Stimulated activated CD4-positive, alpha-beta T cell treated with anti-CD3 and anti-CD28 coated beads, Interleukin-2, amount 100 ng/mL, for 24 hours (primary cell): ENCODE measurements around the gene ZNF853.
"Not testable (repeated sequence)": the region's sequence is repeated elsewhere in the genome, so short reads cannot be mapped to it uniquely, and the experiment has no call there.

ENCODE experiments used
- DNase-seq, 2 donors: peaks; one replicate each; pipeline ENCODE4 v3.0.0-alpha.2; 2020

The ZNF853 gene

GRCh38 chr7:6606866-6607583, 8.4 kb upstream of the ZNF853 start:
- DNase-seq: no peak

- no peak for DNase-seq
Observed at GRCh38 chr7:6607651-6608051, 7.8 kb upstream of the ZNF853 start.

- no peak for DNase-seq
Observed at GRCh38 chr7:6608081-6608480, 7.3 kb upstream of the ZNF853 start.

- DNase-seq: no peak
Observed at GRCh38 chr7:6608794-6609193, 6.6 kb upstream of the ZNF853 start.

- no peak for DNase-seq
Observed at GRCh38 chr7:6612819-6613218, 2.6 kb upstream of the ZNF853 start.

- no peak for DNase-seq
Observed at GRCh38 chr7:6613706-6614105, 1.7 kb upstream of the ZNF853 start.

GRCh38 chr7:6615723-6616555, 529 bp downstream of the ZNF853 start:
- DNase-seq: no peak

- DNase-seq: no peak
Observed at GRCh38 chr7:6616854-6617643, 1.6 kb downstream of the ZNF853 start.

- DNase-seq: no peak
Observed at GRCh38 chr7:6618621-6619020, 3.2 kb downstream of the ZNF853 start.

GRCh38 chr7:6619961-6620360, 4.6 kb downstream of the ZNF853 start:
- DNase-seq: no peak

- DNase-seq: no peak
Observed at GRCh38 chr7:6621195-6622133, 6.1 kb downstream of the ZNF853 start.

- no peak for DNase-seq
Observed at GRCh38 chr7:6622134-6622710, 6.8 kb downstream of the ZNF853 start.

- DNase-seq: peak in 1 of 2 donors; percentile 21
Observed at GRCh38 chr7:6623589-6624245, 8.3 kb downstream of the ZNF853 start.

- DNase-seq: no peak
Observed at GRCh38 chr7:6624246-6624611, 8.8 kb downstream of the ZNF853 start.

GRCh38 chr7:6628045-6628444, 12.6 kb downstream of the ZNF853 start:
- no peak for DNase-seq

- DNase-seq: no peak
Observed at GRCh38 chr7:6630007-6630849, 14.8 kb downstream of the ZNF853 start.

- DNase-seq: no peak
Observed at GRCh38 chr7:6631605-6632004, 16.2 kb downstream of the ZNF853 start.

- DNase-seq: no peak
Observed at GRCh38 chr7:6634021-6634420, 18.6 kb downstream of the ZNF853 start.

GRCh38 chr7:6634971-6635370, 19.6 kb downstream of the ZNF853 start:
- DNase-seq: not testable (repeated sequence)

- DNase-seq: peak; percentile 69 to 71
Observed at GRCh38 chr7:6636741-6637543, 21.5 kb downstream of the ZNF853 start, which contains the start of gene ZNF316. TSS of gene ZNF316 (plus strand) at chr7:6637318. CDS start at chr7:6642410, 5,092 bp downstream.
